NCI-H82 treated with DMSO at 0.1 percent for 48 hours (cell line): ENCODE results near the gene DOC2A.
A peak's percentile ranks its signal among the peaks of the same experiment; 100 is the strongest.
"Not testable (repeated sequence)": the region's sequence is repeated elsewhere in the genome, so short reads cannot be mapped to it uniquely, and the experiment has no call there.

Experiments used
- DNase-seq: peaks from one replicate; lab custom pipeline; 2025; ENCODE audit not compliant: unreplicated experiment; lab: John Stamatoyannopoulos, UW

DOC2A gene

GRCh38 chr16:30010844-30011713, at the start of gene DOC2A:
TSS of gene DOC2A (minus strand) at chr16:30011027. CDS start at chr16:30010222, 805 bp downstream.
- peak; percentile 30 for DNase-seq

GRCh38 chr16:30060346-30060745, 49.5 kb upstream of the DOC2A start:
- DNase-seq, result peak; percentile 42

DNA sequence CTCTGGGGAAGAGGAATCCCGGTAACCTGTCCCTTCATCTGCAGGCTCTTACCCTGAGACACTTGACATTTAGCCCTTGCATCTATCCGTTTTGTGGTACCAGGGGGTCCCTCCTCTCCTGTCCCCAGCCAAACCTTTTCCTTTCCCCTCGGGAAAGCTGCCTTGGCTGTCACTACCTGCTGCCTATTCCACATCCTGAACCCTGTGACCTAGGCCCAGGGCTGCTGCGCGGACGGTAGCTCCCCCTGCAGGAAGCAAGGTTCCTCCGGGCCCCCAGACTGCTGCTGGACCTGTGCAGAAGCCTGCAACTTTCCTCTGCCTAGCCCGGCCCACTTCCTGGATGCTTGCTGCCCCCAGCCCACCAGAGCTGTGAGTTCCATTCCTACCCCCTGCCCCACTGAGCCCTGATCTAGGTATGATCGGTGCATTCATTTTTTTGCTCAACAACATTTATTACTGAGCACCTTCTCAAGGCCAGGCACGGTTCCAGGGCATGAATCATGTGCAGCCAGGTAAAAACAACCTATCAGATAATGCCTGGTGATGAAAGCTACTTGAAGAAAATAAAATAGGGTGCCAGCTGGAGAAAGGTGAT, 44.2 kb upstream of the DOC2A start:
- DNase-seq, result peak; percentile 33

DNA sequence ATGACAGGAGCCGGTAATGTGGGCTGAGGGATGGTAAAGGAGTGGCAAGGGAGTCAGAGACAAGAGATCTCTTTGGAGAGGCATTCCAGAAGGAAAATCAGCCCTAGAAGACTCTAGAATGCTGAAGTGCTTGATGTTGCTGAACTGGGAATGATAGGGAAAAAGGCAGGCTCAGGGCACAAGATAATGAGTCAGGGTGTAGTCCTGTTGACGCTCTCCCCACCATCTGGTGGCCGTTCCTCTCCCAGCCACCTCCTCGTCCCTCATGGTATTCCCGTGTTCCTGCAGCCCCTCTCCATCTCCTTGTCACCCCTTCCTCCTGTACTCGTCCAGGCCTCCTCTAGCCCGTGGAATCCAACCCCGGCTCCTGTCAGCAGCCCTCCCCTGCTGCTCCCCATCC, 43.6 kb upstream of the DOC2A start:
- no peak for DNase-seq

DNA sequence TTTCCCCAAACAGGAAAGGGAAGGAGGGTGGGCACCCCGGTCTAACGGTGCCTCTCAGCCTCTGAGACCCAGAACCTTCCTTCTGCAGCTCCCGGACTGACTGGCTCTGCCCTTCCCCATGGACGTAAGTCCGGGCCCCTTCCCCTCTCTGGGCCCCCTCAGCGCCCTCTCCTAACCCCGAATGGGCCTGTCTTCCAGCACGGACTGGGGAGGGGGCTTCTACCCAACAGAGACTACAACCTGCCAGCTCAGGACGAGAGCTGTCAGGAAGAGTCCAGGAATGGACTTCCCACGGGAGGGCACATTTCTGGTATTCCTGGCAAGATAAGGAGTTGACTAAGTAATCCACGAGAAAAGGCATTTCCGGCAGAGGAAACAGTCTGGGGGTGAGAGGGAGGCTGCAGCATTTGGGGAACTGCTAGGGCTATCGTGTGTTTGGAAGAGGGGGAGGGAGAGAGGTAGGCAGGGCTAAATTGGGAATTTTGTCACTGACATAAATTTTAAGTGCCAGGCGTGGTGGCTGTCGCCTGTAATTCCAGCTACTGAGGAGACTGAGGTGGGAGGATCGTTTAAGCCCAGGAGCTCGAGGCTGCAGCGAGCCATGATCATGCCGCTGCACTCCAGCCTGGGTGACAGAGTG, 42.7 kb upstream of the DOC2A start:
- no peak for DNase-seq

DNA sequence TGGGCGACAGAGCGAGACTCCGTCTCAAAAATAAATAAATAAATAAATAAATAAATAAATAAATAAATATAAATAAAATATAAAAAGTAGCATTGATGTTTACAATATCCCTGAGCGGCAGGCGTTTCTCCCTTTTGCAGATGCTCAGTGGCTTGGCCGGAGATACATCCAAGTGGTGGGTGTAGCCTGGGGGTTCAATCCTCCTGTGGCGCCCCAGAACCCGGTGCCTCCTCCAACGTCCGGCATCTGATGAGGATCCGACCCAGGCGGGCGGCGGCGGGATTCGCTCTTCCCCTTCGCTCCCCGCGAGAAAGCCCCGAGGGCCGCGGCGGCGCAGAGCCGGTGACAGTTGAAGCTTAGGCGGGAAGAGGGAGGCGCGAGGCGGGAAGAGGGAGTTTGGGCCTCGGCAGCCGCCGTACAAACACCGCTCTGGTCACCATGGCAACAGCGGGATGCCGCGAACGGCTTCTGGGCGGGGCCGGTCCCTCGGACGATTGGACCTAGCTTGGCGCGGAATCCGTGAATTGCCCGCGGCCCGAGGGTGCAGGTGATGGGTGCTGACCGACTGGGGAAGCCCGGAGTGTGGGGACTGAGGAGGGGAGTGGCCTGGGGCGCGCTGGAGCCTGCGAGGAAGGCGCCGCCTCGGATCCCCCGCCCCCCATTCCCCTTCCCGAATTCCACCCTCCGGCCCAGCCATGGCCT, 42.0 kb upstream of the DOC2A start:
- DNase-seq, result peak; percentile 74

GRCh38 chr16:30051518-30051917, 40.7 kb upstream of the DOC2A start:
- DNase-seq, result no peak

GRCh38 chr16:30049871-30050270, 39.0 kb upstream of the DOC2A start:
- DNase-seq, result no peak

GRCh38 chr16:30046588-30046987, 35.8 kb upstream of the DOC2A start:
- no peak for DNase-seq

GRCh38 chr16:30046178-30046577, 35.4 kb upstream of the DOC2A start:
- no peak for DNase-seq

DNA sequence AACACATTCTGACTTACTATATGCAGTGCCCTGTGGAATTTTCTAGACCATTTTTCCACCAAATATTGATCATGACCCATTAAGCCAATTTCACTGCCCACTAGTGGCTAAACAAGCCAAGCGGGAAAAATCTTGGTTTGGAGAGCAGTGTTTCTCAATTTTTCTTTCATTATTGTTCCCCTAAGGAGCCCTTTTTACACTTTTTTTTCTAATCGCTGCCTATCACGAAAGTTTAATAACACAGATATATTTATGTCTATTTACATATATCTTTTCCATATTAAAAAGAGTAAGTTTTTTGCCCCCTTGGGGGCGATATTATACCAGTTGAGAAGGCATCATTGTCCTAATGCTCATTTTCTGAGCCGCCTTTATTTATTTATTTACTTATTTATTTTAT, 31.0 kb upstream of the DOC2A start:
- DNase-seq, result no peak

- DNase-seq, result not testable (repeated sequence)
Observed at GRCh38 chr16:30040690-30041089, 29.9 kb upstream of the DOC2A start.

- DNase-seq, result no peak
Observed at GRCh38 chr16:30040221-30040620, 29.4 kb upstream of the DOC2A start.

DNA sequence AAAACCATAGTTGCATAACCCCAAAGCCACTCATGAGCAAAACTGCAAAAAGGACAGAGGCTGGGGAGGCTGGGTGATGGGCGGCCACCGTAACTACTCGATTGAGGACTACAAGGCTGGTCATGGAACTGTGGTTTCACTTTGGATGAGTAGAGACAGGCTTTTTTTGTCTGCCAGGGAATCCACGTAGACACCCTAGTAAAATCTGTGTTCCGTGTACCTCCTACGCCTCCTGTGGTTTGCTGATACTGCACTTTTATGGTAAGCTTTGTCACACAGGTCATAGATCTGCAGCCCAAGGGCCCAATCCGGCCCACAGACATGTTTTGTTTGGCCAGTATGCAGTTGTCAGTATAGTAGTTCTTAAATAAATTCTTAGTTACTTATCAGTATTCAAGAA, 22.4 kb upstream of the DOC2A start:
- DNase-seq, result no peak

- DNase-seq, result peak; percentile 82
Observed at GRCh38 chr16:30032083-30032819, 21.4 kb upstream of the DOC2A start.

GRCh38 chr16:30031477-30031918, 20.7 kb upstream of the DOC2A start:
- DNase-seq, result no peak

DNA sequence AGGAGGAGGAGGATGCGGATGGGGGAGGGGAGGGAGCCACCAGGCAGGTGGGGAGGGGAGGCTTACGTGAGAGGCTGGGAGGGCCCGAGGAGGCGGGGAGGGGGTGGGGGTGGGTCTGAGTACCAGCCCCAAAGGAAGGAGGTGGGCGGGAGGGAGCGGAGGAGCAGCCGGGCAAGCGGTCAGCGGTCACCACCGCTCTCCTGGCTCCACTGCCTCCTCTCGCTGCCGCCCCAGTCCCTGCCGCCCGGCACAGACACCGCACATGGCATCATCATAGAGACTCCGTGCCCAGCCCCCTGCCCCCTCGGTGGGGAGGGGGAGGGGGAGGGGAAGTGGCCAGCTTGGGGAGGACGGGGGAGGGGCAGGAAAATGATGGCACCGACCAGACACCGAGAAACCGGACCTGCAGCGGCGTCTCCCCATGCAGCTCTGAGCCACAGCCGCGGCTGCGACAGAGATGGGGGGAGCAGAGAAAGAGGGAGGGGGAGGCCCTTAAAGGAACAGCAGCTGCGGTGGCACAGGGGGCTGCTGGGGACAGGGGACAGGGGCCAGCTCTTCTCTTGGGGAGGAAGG, 20.1 kb upstream of the DOC2A start, which contains the start of gene TLCD3B:
Gene TLCD3B, minus strand, starts transcription at position 431 of the 573 bp plus-strand sequence. CDS start 744 bp downstream, outside the sequence.
- peak; percentile 18 for DNase-seq

GRCh38 chr16:30030011-30030685, 19.3 kb upstream of the DOC2A start:
- DNase-seq, result peak; percentile 34

DNA sequence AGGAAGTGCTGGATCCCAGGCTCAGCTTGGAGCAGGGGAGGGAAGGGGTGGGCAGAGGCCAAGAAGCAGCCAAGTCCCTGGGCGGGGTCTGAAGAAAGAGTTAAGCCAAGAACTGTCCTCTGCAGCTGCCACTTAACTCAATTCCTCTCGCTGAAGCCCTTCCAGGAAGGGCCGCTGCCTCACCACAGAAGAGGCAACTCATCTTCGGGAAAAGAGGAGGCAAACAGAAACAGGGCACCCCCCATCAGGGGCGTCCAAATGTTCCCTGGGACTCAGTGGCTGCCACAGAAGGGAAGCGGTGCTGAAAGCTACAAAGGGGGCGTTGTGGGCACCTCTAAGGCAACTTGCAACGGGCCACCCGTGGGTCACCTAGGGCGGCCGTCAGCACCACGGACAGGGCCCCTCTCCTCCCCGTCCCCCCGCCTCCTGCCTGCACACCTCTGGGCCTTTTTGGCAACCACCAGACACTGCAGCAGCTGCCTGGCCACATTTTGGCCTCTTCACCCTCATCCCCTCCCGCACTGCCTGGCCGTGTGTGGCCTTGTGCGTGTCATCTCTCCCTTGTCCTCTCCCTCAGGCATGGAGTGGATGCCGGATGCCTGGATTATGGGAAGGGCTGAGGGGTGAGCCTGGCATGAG, 17.7 kb upstream of the DOC2A start:
- DNase-seq, result no peak
